Psoas muscle (tissue), 8 donors: Measurements from ENCODE around the gene WNT7B. TPM values are rescaled to one million over a fixed set of nuclear protein-coding genes. Genes with fewer than 3 reads are reported as not detected.

Source experiments
- ATAC-seq, 4 donors: fragments of 200-7000 bp; cut with Tn5 transposase; one replicate each; pipeline ENCODE4 v1.9.1; 2020; ENCODE audit warnings: moderate library complexity in 3 of 4, mild to moderate bottlenecking in 2 of 4
- DNase-seq, 2 donors: peaks; one replicate each; pipeline ENCODE4 v3.0.0-alpha.2; 2020
- H3K27ac ChIP-seq: fragments of 200-600 bp; one replicate; pipeline ENCODE4 v1.8.0; 2022
- H3K27me3 ChIP-seq, 3 donors: fragments of 200-600 bp in 1 of 3; one replicate each; pipeline versions ENCODE4 v1.6.1 to v1.8.0; 2013 to 2022; ENCODE audit warnings: low read length in 2 of 3, mild to moderate bottlenecking in 2 of 3, moderate library complexity in 1 of 3; ENCODE audit not compliant: insufficient read depth in 3 of 3
- H3K36me3 ChIP-seq, 2 donors: fragments of 200-600 bp in 1 of 2; one replicate each; pipeline versions ENCODE4 v1.6.1 to v1.8.0; 2013 to 2022; ENCODE audit warnings: low read depth in 1 of 2, mild to moderate bottlenecking in 1 of 2, moderate library complexity in 1 of 2; ENCODE audit not compliant: insufficient read depth in 1 of 2
- H3K4me1 ChIP-seq: fragments of 200-600 bp; one replicate; pipeline ENCODE4 v1.8.0; 2022
- H3K4me3 ChIP-seq: fragments of 200-600 bp; one replicate; pipeline ENCODE4 v1.8.0; 2022; ENCODE audit warnings: mild to moderate bottlenecking
- H3K9me3 ChIP-seq: fragments of 200-600 bp; one replicate; pipeline ENCODE4 v1.8.0; 2022
- CTCF ChIP-seq: fragments of 200-600 bp; IDR thresholded peaks from one replicate; pipeline ENCODE4 v1.8.0; 2022; ENCODE audit warnings: antibody characterized with exemption
- WGBS, 3 donors: extraction: QIAGEN DNeasy Blood & Tissue Kit; methylation state at CpG; one replicate each; pipeline versions ENCODE4 v1.1.6 to v1.1.7; 2013; 5-methylcytosine and 5-hydroxymethylcytosine counted together
- intact Hi-C, 2 donors: fragments of 100-400 bp; cut with DNase I; formaldehyde crosslinking; loops; one replicate each; pipeline versions ENCODE4 v1.11.0 to v1.14.2; 2022
- polyA plus RNA-seq, 3 donors: library from polyadenylated mRNA; stranded (reverse); fragments of 200-250 nt; gene quantifications; one replicate each; pipeline ENCODE4 v1.2.3, GENCODE V29; 2013
- total RNA-seq, 4 donors: library from RNA; stranded (reverse); fragmentation: NEBNext Ultra II Directional in 2 of 4; extraction: Animal tissue kit (Norgen Biotek cat#: 25700) in 2 of 4; gene quantifications; one replicate each; pipeline versions ENCODE4 v1.2.1 to v1.2.4, GENCODE V29; 2021 to 2023
- donor health status: healthy with polysubstance abuse.
- donor health status: DM: no; HTN: no; CAD: no; lungs with moderate emphysema.
- donor health status: Bipolar disorder and iron deficiency.
- donor health status: healthy.
- donor health status: DM: yes; HTN: yes; CAD: no.
- donor health status: DM: no; HTN: no; CAD: no.
- donor health status: DM: no; HTN: no; CAD: no.
- donor health status: DM: yes; HTN: yes; CAD: no.

WNT7B gene
- total and polyA plus RNA-seq, 7 donors: 0.05 TPM; not detected in 6

- H3K4me3 ChIP-seq: no peak overlapping the region
- TF ChIP-seq CTCF: no peak
- no peaks in the 10 kb centered on the region for H3K9me3 ChIP-seq
- no peaks in the 10 kb centered on the region for H3K36me3 ChIP-seq
- peaks cover 39% of the 10 kb centered on the region for H3K4me1 ChIP-seq
- intact Hi-C loops: loop anchor here in 1 of 2 donors (5.0 to 10.0 kb wide), 2 partner anchors 316 to 548 kb away; no protein-coding TSS in a partner anchor
- H3K27me3 ChIP-seq: no peaks in the 10 kb centered on the region
- peak overlapping the region; percentile 59 for H3K27ac ChIP-seq
- ATAC-seq (peak; percentile 13 to 48 (median 24)), DNase-seq (peak; percentile 78 to 82)
- WGBS, 3 donors: 59 to 60% (median 60%) methylated on average over 26 to 29 of the region's 29 CpGs
Observed at GRCh38 chr22:45996241-45997076, 19.5 kb upstream of the WNT7B start.

GRCh38 chr22:45995405-45996101, 18.6 kb upstream of the WNT7B start:
- H3K36me3 ChIP-seq: no peaks in the 10 kb centered on the region
- DNase-seq (peak; percentile 18 to 55), ATAC-seq (peak in 2 of 4 donors; percentile 4)
- 67 to 76% (median 68%) methylated on average over 26 to 27 of the region's 27 CpGs for WGBS, 3 donors
- intact Hi-C loops: loop anchor here (1.0 to 10.0 kb wide), 4 partner anchors 121 to 549 kb away; no protein-coding TSS in a partner anchor
- no peaks in the 10 kb centered on the region for H3K27me3 ChIP-seq
- no peak overlapping the region for H3K27ac ChIP-seq
- no peak overlapping the region for H3K4me3 ChIP-seq
- H3K9me3 ChIP-seq: no peaks in the 10 kb centered on the region
- peaks cover 39% of the 10 kb centered on the region for H3K4me1 ChIP-seq
- no peak for TF ChIP-seq CTCF

GRCh38 chr22:45994491-45995404, 17.8 kb upstream of the WNT7B start:
- H3K27me3 ChIP-seq: no peaks in the 10 kb centered on the region
- H3K9me3 ChIP-seq: no peaks in the 10 kb centered on the region
- H3K36me3 ChIP-seq: no peaks in the 10 kb centered on the region
- WGBS, 3 donors: 24 to 28% (median 25%) methylated on average over 27 of the region's 27 CpGs
- DNase-seq: peak; percentile 87 to 93
- no peak overlapping the region for H3K4me3 ChIP-seq
- intact Hi-C loops: loop anchor here (1.0 to 10.0 kb wide), 5 partner anchors 122 to 550 kb away; no protein-coding TSS in a partner anchor
- H3K27ac ChIP-seq: no peak overlapping the region
- H3K4me1 ChIP-seq: peaks cover 39% of the 10 kb centered on the region
- TF ChIP-seq CTCF: peak; percentile 98
- peak; percentile 75 to 84 (median 79) for ATAC-seq

GRCh38 chr22:45993841-45994240, 16.9 kb upstream of the WNT7B start:
- no peak for TF ChIP-seq CTCF
- DNase-seq (peak in 1 of 2 donors; percentile 15), ATAC-seq (no peak)
- 79 to 88% (median 82%) methylated on average over 2 of the region's 2 CpGs for whole genome bisulfite sequencing, 3 donors
- intact Hi-C loops: loop anchor here (2.0 to 10.0 kb wide), 4 partner anchors 123 to 551 kb away; no protein-coding TSS in a partner anchor
- Histone ChIP-seq H3K9me3 (no peaks in the 10 kb centered on the region), H3K4me3 (no peak overlapping the region), H3K27ac (no peak overlapping the region), H3K36me3 (no peaks in the 10 kb centered on the region), H3K4me1 (peaks cover 39% of the 10 kb centered on the region), H3K27me3 (no peaks in the 10 kb centered on the region)
